GM23338 (cell line): ENCODE measurements around the gene RNF168. TPM values are rescaled to one million over a fixed set of nuclear protein-coding genes. Genes with fewer than 3 reads are reported as not detected.
"Not testable (repeated sequence)": the region's sequence is repeated elsewhere in the genome, so short reads cannot be mapped to it uniquely, and the experiment has no call there.

Source experiments
- ATAC-seq: fragments of 200-7000 bp; cut with Tn5 transposase; 3 replicates; pipeline ENCODE4 v1.9.1; 2020
- DNase-seq: peaks from one replicate; pipeline ENCODE4 v3.0.0-alpha.2; 2015; ENCODE audit warnings: low spot score
- H2AFZ ChIP-seq: fragments of 200-600 bp; sonication (generic); 2 replicates; pipeline ENCODE4 v1.8.0; 2016; ENCODE audit warnings: antibody characterized with exemption, mild to moderate bottlenecking, moderate library complexity
- H3F3A ChIP-seq: fragments of 200-600 bp; sonication (generic); replicated peaks from 2 replicates; pipeline ENCODE4 v1.8.0; 2017; ENCODE audit warnings: antibody characterized with exemption, mixed run types, low read depth
- H3K27ac ChIP-seq: fragments of 200-600 bp; sonication (generic); 2 replicates; pipeline ENCODE4 v1.6.1; 2016; ENCODE audit warnings: low read depth
- H3K27me3 ChIP-seq: fragments of 200-600 bp; sonication (generic); 2 replicates; pipeline ENCODE4 v1.8.0; 2016; ENCODE audit warnings: mild to moderate bottlenecking, mixed run types, moderate library complexity; ENCODE audit not compliant: insufficient read depth
- H3K36me3 ChIP-seq: fragments of 200-600 bp; sonication (generic); 2 replicates; pipeline ENCODE4 v1.8.0; 2016; ENCODE audit warnings: mild to moderate bottlenecking; ENCODE audit not compliant: insufficient read depth
- H3K4me1 ChIP-seq: fragments of 200-600 bp; sonication (generic); 2 replicates; pipeline ENCODE4 v1.8.0; 2016; ENCODE audit warnings: mild to moderate bottlenecking, moderate library complexity; ENCODE audit not compliant: insufficient read depth
- H3K4me2 ChIP-seq: fragments of 200-600 bp; sonication (generic); 2 replicates; pipeline ENCODE4 v1.7.1; 2017; ENCODE audit warnings: mixed run types
- H3K4me3 ChIP-seq: fragments of 200-600 bp; sonication (generic); 2 replicates; pipeline ENCODE4 v1.6.1; 2016; ENCODE audit warnings: mixed run types
- H3K79me2 ChIP-seq: fragments of 200-600 bp; sonication (generic); replicated peaks from 2 replicates; pipeline ENCODE4 v1.8.0; 2017; ENCODE audit warnings: mild to moderate bottlenecking; ENCODE audit not compliant: insufficient read depth
- H3K9me2 ChIP-seq: fragments of 200-600 bp; sonication (generic); 2 replicates; pipeline ENCODE4 v1.8.0; 2017; ENCODE audit not compliant: insufficient read depth
- H4K20me1 ChIP-seq: fragments of 200-600 bp; sonication (generic); replicated peaks from 2 replicates; pipeline ENCODE4 v1.8.0; 2017; ENCODE audit warnings: mild to moderate bottlenecking; ENCODE audit not compliant: insufficient read depth
- H3K27ac Mint-ChIP-seq: 2 replicates; pipeline ENCODE4 v1.8.0; 2020; ENCODE audit warnings: inconsistent platforms, mild to moderate bottlenecking, moderate library complexity, mixed read lengths
- H3K27me3 Mint-ChIP-seq: 3 replicates; pipeline ENCODE4 v1.8.0; 2022; ENCODE audit warnings: low read depth, mild to moderate bottlenecking, moderate library complexity, mixed read lengths, inconsistent platforms; ENCODE audit not compliant: insufficient read depth, poor library complexity
- H3K36me3 Mint-ChIP-seq: 3 replicates; pipeline ENCODE4 v1.8.0; 2021; ENCODE audit warnings: low read depth, mild to moderate bottlenecking, inconsistent platforms, moderate library complexity, mixed read lengths
- H3K4me1 Mint-ChIP-seq: 3 replicates; pipeline ENCODE4 v1.8.0; 2020; ENCODE audit warnings: mild to moderate bottlenecking, inconsistent platforms, mixed read lengths
- H3K4me3 Mint-ChIP-seq: 3 replicates; pipeline ENCODE4 v1.8.0; 2021; ENCODE audit warnings: moderate library complexity, mild to moderate bottlenecking, inconsistent platforms, mixed read lengths
- H3K9me3 Mint-ChIP-seq: 3 replicates; pipeline ENCODE4 v1.8.0; 2020; ENCODE audit warnings: moderate library complexity, mild to moderate bottlenecking, inconsistent platforms, mixed read lengths
- CREB1 ChIP-seq: fragments of 250-450 bp; sonication (Bioruptor Pico); IDR thresholded peaks from 2 replicates; pipeline ENCODE4 v1.5.0; 2020; ENCODE audit warnings: low read depth, mild to moderate bottlenecking, moderate library complexity
- EZH2 ChIP-seq: fragments of 200-600 bp; sonication (generic); IDR thresholded peaks from one replicate; pipeline ENCODE4 v1.8.0; 2017; ENCODE audit warnings: antibody characterized with exemption, mild to moderate bottlenecking, low read depth; ENCODE audit not compliant: unreplicated experiment
- EZH2phosphoT487 ChIP-seq: fragments of 200-600 bp; sonication (generic); IDR thresholded peaks from one replicate; pipeline ENCODE4 v1.8.1; 2018; ENCODE audit warnings: antibody characterized with exemption; ENCODE audit not compliant: unreplicated experiment
- JUNB ChIP-seq: IDR thresholded peaks from one replicate; pipeline ENCODE4 v1.6.1; 2016; ENCODE audit warnings: antibody characterized with exemption; ENCODE audit not compliant: unreplicated experiment
- NANOG ChIP-seq: IDR thresholded peaks from 2 replicates; pipeline ENCODE4 v1.6.1; 2016; ENCODE audit warnings: antibody characterized with exemption, borderline replicate concordance
- POLR2AphosphoS5 ChIP-seq: IDR thresholded peaks from 2 replicates; pipeline ENCODE4 v1.6.1; 2016; ENCODE audit warnings: antibody characterized with exemption, low read depth
- STAT1 ChIP-seq: IDR thresholded peaks from one replicate; pipeline ENCODE4 v1.6.1; 2016; ENCODE audit warnings: antibody characterized with exemption; ENCODE audit not compliant: unreplicated experiment
- ZNF114 ChIP-seq: fragments of 250-450 bp; sonication (Bioruptor Pico); IDR thresholded peaks from 2 replicates; pipeline ENCODE4 v1.5.0; 2020; ENCODE audit warnings: mild to moderate bottlenecking, moderate library complexity
- ZNF331 ChIP-seq: fragments of 250-450 bp; sonication (Bioruptor Pico); IDR thresholded peaks from 2 replicates; pipeline ENCODE4 v1.5.0; 2020; ENCODE audit warnings: low read depth, mild to moderate bottlenecking, moderate library complexity
- polyA plus RNA-seq: library from polyadenylated mRNA; unstranded; fragments of >200 nt; fragmentation: Nextera tagmentation; extraction: Ambion mirVana; gene quantifications from 2 replicates; pipeline ENCODE4 v1.2.1, GENCODE V29; 2016
- total RNA-seq: library from RNA; depleted of rRNA; stranded (reverse); fragments of >200 nt; shearing (Covaris generic); gene quantifications from 2 replicates; pipeline ENCODE4 v1.2.3, GENCODE V29; 2014
- TF ChIP-seq, protein P1 (sequence below): IDR thresholded peaks from one replicate; pipeline ENCODE4 v1.6.1; 2018; ENCODE audit warnings: antibody characterized with exemption; ENCODE audit not compliant: unreplicated experiment
- TF ChIP-seq, protein P2 (sequence below), 2 experiments: fragments of 200-600 bp in 1 of 2; sonication (generic) in 1 of 2; conservative IDR thresholded peaks; 2 replicates each; pipeline versions ENCODE4 v1.5.1 to v1.6.1; 2016 to 2017; ENCODE audit warnings: antibody characterized with exemption in 2 of 2, low read depth in 2 of 2, mild to moderate bottlenecking in 2 of 2, moderate library complexity in 1 of 2
- TF ChIP-seq, protein P3 (sequence below): fragments of 250-450 bp; sonication (Bioruptor Pico); IDR thresholded peaks from 2 replicates; pipeline ENCODE4 v1.5.0; 2020; ENCODE audit warnings: mild to moderate bottlenecking, moderate library complexity

The RNF168 gene
- total and polyA plus RNA-seq, 2 experiments from 2014 or later = 33.0 to 53.0 TPM

DNA sequence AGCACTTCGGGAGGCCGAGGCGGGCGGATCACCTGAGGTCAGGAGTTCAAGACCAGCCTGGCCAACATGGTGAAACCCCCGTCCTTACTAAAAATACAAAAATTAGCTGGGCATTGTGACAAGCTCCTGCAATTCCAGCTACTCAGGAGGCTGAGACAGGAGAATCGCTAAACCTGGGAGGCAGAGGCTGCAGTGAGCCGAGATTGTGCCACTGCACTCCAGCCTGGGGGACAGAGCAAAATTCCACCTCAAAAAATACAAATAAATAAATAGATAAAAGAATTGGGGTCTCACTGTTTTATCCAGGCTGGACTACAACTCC lies 470 bp upstream of the RNF168 start:
- not testable (repeated sequence) for H3K9me2 ChIP-seq, H3K27me3 Mint-ChIP-seq, H3K27me3 ChIP-seq, H4K20me1 ChIP-seq, H3K36me3 ChIP-seq, ATAC-seq, DNase-seq
- H3K27ac Mint-ChIP-seq = peak overlapping the region; percentile 85; the same call in 1 of the 2 replicates
- H3K4me3 Mint-ChIP-seq = peak overlapping the region; percentile 100
- Histone ChIP-seq H3F3A (peaks cover 15% of the 10 kb centered on the region), H3K79me2 (peaks cover 43% of the 10 kb centered on the region), H2AFZ (peak overlapping the region; percentile 49; the same call in 1 of the 2 replicates), H3K4me2 (peak overlapping the region; percentile 46), H3K4me1 (peaks cover 12% of the 10 kb centered on the region), H3K27ac (peak overlapping the region; percentile 88), H3K4me3 (peak overlapping the region; percentile 100)
- peaks cover 29% of the 10 kb centered on the region for H3K9me3 Mint-ChIP-seq
- peaks cover 18% of the 10 kb centered on the region for H3K4me1 Mint-ChIP-seq
- H3K36me3 Mint-ChIP-seq = peaks cover 21% of the 10 kb centered on the region

DNA sequence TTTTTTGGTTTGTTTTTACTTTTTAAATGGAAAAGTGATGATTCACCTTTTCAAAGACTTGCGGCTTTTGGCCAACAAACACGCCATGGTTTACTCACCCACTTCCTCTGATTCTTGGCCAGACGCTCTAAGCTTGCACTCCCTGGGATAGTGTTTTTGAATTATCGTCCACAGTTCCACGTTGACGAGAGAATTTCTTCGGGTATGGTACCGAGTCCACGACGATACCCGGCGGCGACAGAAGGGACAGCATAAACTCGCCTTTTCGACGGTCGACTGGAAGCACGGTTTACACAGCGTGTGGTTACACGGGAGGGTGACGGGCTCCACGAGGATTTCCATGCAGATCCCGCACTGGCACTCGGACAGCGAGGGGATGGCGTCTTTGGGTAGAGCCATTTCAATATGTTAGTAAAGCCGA lies 783 bp downstream of the RNF168 start:
- peak; percentile 11 for DNase-seq
- H3K27me3 ChIP-seq = no peaks in the 10 kb centered on the region
- Mint-ChIP-seq H3K9me3 (peaks cover 25% of the 10 kb centered on the region), H3K4me1 (peaks cover 20% of the 10 kb centered on the region), H3K27ac (peak overlapping the region; percentile 98), H3K36me3 (peaks cover 31% of the 10 kb centered on the region), H3K4me3 (peak overlapping the region; percentile 100), H3K27me3 (peaks cover 8% of the 10 kb centered on the region)
- H3K4me2 ChIP-seq = peak overlapping the region; percentile 87
- H4K20me1 ChIP-seq = peaks cover 17% of the 10 kb centered on the region
- peak overlapping the region; percentile 99 for H3K27ac ChIP-seq
- peak overlapping the region; percentile 100 for H3K4me3 ChIP-seq
- H3F3A ChIP-seq = peaks cover 15% of the 10 kb centered on the region
- peaks cover 13% of the 10 kb centered on the region for H3K4me1 ChIP-seq
- H3K9me2 ChIP-seq = no peaks in the 10 kb centered on the region
- no peaks in the 10 kb centered on the region for H3K36me3 ChIP-seq
- ATAC-seq = no peak; the same call in 2 of the 3 replicates
- H3K79me2 ChIP-seq = peaks cover 55% of the 10 kb centered on the region
- peak overlapping the region; percentile 94; the same call in 1 of the 2 replicates for H2AFZ ChIP-seq
- TF ChIP-seq CREB1 (CRISPR knock-in tag) (no peak), STAT1 (no peak), EZH2phosphoT487 (no peak), ZNF331 (no peak), JUNB (no peak), NANOG (no peak), ZNF114 (no peak), POLR2AphosphoS5 (no peak), EZH2 (no peak)
- TF ChIP-seq, protein P1, sequence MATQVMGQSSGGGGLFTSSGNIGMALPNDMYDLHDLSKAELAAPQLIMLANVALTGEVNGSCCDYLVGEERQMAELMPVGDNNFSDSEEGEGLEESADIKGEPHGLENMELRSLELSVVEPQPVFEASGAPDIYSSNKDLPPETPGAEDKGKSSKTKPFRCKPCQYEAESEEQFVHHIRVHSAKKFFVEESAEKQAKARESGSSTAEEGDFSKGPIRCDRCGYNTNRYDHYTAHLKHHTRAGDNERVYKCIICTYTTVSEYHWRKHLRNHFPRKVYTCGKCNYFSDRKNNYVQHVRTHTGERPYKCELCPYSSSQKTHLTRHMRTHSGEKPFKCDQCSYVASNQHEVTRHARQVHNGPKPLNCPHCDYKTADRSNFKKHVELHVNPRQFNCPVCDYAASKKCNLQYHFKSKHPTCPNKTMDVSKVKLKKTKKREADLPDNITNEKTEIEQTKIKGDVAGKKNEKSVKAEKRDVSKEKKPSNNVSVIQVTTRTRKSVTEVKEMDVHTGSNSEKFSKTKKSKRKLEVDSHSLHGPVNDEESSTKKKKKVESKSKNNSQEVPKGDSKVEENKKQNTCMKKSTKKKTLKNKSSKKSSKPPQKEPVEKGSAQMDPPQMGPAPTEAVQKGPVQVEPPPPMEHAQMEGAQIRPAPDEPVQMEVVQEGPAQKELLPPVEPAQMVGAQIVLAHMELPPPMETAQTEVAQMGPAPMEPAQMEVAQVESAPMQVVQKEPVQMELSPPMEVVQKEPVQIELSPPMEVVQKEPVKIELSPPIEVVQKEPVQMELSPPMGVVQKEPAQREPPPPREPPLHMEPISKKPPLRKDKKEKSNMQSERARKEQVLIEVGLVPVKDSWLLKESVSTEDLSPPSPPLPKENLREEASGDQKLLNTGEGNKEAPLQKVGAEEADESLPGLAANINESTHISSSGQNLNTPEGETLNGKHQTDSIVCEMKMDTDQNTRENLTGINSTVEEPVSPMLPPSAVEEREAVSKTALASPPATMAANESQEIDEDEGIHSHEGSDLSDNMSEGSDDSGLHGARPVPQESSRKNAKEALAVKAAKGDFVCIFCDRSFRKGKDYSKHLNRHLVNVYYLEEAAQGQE = no peak
- TF ChIP-seq, protein P2, sequence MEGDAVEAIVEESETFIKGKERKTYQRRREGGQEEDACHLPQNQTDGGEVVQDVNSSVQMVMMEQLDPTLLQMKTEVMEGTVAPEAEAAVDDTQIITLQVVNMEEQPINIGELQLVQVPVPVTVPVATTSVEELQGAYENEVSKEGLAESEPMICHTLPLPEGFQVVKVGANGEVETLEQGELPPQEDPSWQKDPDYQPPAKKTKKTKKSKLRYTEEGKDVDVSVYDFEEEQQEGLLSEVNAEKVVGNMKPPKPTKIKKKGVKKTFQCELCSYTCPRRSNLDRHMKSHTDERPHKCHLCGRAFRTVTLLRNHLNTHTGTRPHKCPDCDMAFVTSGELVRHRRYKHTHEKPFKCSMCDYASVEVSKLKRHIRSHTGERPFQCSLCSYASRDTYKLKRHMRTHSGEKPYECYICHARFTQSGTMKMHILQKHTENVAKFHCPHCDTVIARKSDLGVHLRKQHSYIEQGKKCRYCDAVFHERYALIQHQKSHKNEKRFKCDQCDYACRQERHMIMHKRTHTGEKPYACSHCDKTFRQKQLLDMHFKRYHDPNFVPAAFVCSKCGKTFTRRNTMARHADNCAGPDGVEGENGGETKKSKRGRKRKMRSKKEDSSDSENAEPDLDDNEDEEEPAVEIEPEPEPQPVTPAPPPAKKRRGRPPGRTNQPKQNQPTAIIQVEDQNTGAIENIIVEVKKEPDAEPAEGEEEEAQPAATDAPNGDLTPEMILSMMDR (conservative IDR thresholded peaks at IDR 0.05; ENCODE audit: low read depth in 2 of 2) = no peak
- TF ChIP-seq, protein P3, sequence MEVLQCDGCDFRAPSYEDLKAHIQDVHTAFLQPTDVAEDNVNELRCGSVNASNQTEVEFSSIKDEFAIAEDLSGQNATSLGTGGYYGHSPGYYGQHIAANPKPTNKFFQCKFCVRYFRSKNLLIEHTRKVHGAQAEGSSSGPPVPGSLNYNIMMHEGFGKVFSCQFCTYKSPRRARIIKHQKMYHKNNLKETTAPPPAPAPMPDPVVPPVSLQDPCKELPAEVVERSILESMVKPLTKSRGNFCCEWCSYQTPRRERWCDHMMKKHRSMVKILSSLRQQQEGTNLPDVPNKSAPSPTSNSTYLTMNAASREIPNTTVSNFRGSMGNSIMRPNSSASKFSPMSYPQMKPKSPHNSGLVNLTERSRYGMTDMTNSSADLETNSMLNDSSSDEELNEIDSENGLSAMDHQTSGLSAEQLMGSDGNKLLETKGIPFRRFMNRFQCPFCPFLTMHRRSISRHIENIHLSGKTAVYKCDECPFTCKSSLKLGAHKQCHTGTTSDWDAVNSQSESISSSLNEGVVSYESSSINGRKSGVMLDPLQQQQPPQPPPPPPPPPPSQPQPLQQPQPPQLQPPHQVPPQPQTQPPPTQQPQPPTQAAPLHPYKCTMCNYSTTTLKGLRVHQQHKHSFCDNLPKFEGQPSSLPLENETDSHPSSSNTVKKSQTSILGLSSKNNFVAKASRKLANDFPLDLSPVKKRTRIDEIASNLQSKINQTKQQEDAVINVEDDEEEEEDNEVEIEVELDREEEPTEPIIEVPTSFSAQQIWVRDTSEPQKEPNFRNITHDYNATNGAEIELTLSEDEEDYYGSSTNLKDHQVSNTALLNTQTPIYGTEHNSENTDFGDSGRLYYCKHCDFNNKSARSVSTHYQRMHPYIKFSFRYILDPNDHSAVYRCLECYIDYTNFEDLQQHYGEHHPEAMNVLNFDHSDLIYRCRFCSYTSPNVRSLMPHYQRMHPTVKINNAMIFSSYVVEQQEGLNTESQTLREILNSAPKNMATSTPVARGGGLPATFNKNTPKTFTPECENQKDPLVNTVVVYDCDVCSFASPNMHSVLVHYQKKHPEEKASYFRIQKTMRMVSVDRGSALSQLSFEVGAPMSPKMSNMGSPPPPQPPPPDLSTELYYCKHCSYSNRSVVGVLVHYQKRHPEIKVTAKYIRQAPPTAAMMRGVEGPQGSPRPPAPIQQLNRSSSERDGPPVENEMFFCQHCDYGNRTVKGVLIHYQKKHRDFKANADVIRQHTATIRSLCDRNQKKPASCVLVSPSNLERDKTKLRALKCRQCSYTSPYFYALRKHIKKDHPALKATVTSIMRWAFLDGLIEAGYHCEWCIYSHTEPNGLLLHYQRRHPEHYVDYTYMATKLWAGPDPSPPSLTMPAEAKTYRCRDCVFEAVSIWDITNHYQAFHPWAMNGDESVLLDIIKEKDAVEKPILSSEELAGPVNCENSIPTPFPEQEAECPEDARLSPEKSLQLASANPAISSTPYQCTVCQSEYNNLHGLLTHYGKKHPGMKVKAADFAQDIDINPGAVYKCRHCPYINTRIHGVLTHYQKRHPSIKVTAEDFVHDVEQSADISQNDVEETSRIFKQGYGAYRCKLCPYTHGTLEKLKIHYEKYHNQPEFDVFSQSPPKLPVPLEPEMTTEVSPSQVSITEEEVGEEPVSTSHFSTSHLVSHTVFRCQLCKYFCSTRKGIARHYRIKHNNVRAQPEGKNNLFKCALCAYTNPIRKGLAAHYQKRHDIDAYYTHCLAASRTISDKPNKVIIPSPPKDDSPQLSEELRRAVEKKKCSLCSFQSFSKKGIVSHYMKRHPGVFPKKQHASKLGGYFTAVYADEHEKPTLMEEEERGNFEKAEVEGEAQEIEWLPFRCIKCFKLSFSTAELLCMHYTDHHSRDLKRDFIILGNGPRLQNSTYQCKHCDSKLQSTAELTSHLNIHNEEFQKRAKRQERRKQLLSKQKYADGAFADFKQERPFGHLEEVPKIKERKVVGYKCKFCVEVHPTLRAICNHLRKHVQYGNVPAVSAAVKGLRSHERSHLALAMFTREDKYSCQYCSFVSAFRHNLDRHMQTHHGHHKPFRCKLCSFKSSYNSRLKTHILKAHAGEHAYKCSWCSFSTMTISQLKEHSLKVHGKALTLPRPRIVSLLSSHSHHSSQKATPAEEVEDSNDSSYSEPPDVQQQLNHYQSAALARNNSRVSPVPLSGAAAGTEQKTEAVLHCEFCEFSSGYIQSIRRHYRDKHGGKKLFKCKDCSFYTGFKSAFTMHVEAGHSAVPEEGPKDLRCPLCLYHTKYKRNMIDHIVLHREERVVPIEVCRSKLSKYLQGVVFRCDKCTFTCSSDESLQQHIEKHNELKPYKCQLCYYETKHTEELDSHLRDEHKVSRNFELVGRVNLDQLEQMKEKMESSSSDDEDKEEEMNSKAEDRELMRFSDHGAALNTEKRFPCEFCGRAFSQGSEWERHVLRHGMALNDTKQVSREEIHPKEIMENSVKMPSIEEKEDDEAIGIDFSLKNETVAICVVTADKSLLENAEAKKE (CRISPR knock-in tag) = no peak
